NCI-H2171 treated with DMSO at 0.1 percent for 48 hours (cell line): ENCODE results near the gene SERPINA3.
"Not testable (repeated sequence)": the region's sequence is repeated elsewhere in the genome, so short reads cannot be mapped to it uniquely, and the experiment has no call there.

ENCODE experiments used
- DNase-seq: peaks from one replicate; lab custom pipeline; 2025; lab: John Stamatoyannopoulos, UW

Gene SERPINA3

GRCh38 chr14:94633121-94633520, 20.9 kb downstream of the SERPINA3 start:
- DNase-seq = no peak

GRCh38 chr14:94635154-94635553, 23.0 kb downstream of the SERPINA3 start:
- no peak for DNase-seq

GRCh38 chr14:94636744-94637412, 24.7 kb downstream of the SERPINA3 start:
- DNase-seq = no peak

- not testable (repeated sequence) for DNase-seq
These were observed 25.6 kb downstream of the SERPINA3 start for GRCh38 chr14:94637814-94638213.

- DNase-seq = no peak
These were observed 26.1 kb downstream of the SERPINA3 start for GRCh38 chr14:94638339-94638738.

- no peak for DNase-seq
These were observed 27.0 kb downstream of the SERPINA3 start for GRCh38 chr14:94638961-94639817.

- DNase-seq = no peak
These were observed 28.8 kb downstream of the SERPINA3 start for GRCh38 chr14:94640721-94641631.

- DNase-seq = no peak
These were observed 29.4 kb downstream of the SERPINA3 start for GRCh38 chr14:94641632-94641955.

- DNase-seq = no peak
These were observed 31.3 kb downstream of the SERPINA3 start for GRCh38 chr14:94643316-94644101.

- no peak for DNase-seq
These were observed 31.9 kb downstream of the SERPINA3 start for GRCh38 chr14:94644102-94644535.

- no peak for DNase-seq
These were observed 33.9 kb downstream of the SERPINA3 start for GRCh38 chr14:94646066-94646465.

- DNase-seq = no peak
These were observed 34.3 kb downstream of the SERPINA3 start for GRCh38 chr14:94646481-94646880.

- no peak for DNase-seq
These were observed 36.6 kb downstream of the SERPINA3 start for GRCh38 chr14:94648801-94649200.

GRCh38 chr14:94649543-94650443, 37.6 kb downstream of the SERPINA3 start:
- DNase-seq = no peak

- DNase-seq = no peak
These were observed 38.2 kb downstream of the SERPINA3 start for GRCh38 chr14:94650444-94650775.

GRCh38 chr14:94650806-94651805, 38.9 kb downstream of the SERPINA3 start:
- no peak for DNase-seq

- no peak for DNase-seq
These were observed 41.1 kb downstream of the SERPINA3 start for GRCh38 chr14:94653321-94653720.

- peak; percentile 21 for DNase-seq
These were observed 42.1 kb downstream of the SERPINA3 start for GRCh38 chr14:94654071-94654861.
